Hematopoietic multipotent progenitor cell treated with erythropoietin and hydrocortisone succinate and interleukin-3 and kit ligand, for 17 days (in vitro differentiated cells): ENCODE data around the gene TEKT3.

Source experiments
- DNase-seq: peaks from one replicate; pipeline ENCODE4 v3.0.0-alpha.2; 2015; ENCODE audit warnings: low spot score

The TEKT3 gene

GRCh38 chr17:15291674-15292361, 49.6 kb downstream of the TEKT3 start:
- no peak for DNase-seq

- DNase-seq = no peak
Measured at GRCh38 chr17:15290605-15291004, 50.8 kb downstream of the TEKT3 start.

- no peak for DNase-seq
Measured at GRCh38 chr17:15289285-15290183, 51.9 kb downstream of the TEKT3 start.

- DNase-seq = no peak
Measured at GRCh38 chr17:15288859-15289258, 52.5 kb downstream of the TEKT3 start.

- DNase-seq = no peak
Measured at GRCh38 chr17:15287538-15288267, 53.7 kb downstream of the TEKT3 start.

- no peak for DNase-seq
Measured at GRCh38 chr17:15285466-15285865, 55.9 kb downstream of the TEKT3 start.

GRCh38 chr17:15284537-15284936, 56.9 kb downstream of the TEKT3 start:
- DNase-seq = no peak

- no peak for DNase-seq
Measured at GRCh38 chr17:15284107-15284506, 57.3 kb downstream of the TEKT3 start.

- no peak for DNase-seq
Measured at GRCh38 chr17:15281909-15282308, 59.5 kb downstream of the TEKT3 start.

- no peak for DNase-seq
Measured at GRCh38 chr17:15278924-15279477, 62.4 kb downstream of the TEKT3 start.

- no peak for DNase-seq
Measured at GRCh38 chr17:15278380-15278779, 63.0 kb downstream of the TEKT3 start.

- DNase-seq = no peak
Measured at GRCh38 chr17:15274017-15274416, 67.4 kb downstream of the TEKT3 start.

- DNase-seq = no peak
Measured at GRCh38 chr17:15273141-15273793, 68.1 kb downstream of the TEKT3 start.

- no peak for DNase-seq
Measured at GRCh38 chr17:15271741-15272140, 69.7 kb downstream of the TEKT3 start.

- DNase-seq = no peak
Measured at GRCh38 chr17:15270628-15271381, 70.6 kb downstream of the TEKT3 start.

- no peak for DNase-seq
Measured at GRCh38 chr17:15269780-15270089, 71.7 kb downstream of the TEKT3 start.

GRCh38 chr17:15269087-15269779, 72.2 kb downstream of the TEKT3 start:
- DNase-seq = no peak

GRCh38 chr17:15268461-15268860, 72.9 kb downstream of the TEKT3 start:
- DNase-seq = no peak

- DNase-seq = no peak
Measured at GRCh38 chr17:15267996-15268395, 73.4 kb downstream of the TEKT3 start.

- DNase-seq = no peak
Measured at GRCh38 chr17:15266325-15267125, 74.9 kb downstream of the TEKT3 start.
